ENCODE data around the gene CHMP4B.

GRCh38 chr20:33791540-33791939, 19.6 kb upstream of the CHMP4B start:
- TF ChIP-seq, protein P1, sequence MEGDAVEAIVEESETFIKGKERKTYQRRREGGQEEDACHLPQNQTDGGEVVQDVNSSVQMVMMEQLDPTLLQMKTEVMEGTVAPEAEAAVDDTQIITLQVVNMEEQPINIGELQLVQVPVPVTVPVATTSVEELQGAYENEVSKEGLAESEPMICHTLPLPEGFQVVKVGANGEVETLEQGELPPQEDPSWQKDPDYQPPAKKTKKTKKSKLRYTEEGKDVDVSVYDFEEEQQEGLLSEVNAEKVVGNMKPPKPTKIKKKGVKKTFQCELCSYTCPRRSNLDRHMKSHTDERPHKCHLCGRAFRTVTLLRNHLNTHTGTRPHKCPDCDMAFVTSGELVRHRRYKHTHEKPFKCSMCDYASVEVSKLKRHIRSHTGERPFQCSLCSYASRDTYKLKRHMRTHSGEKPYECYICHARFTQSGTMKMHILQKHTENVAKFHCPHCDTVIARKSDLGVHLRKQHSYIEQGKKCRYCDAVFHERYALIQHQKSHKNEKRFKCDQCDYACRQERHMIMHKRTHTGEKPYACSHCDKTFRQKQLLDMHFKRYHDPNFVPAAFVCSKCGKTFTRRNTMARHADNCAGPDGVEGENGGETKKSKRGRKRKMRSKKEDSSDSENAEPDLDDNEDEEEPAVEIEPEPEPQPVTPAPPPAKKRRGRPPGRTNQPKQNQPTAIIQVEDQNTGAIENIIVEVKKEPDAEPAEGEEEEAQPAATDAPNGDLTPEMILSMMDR (IDR thresholded peaks at IDR 0.05; ENCODE audit: low read depth, low read length, poor library complexity, severe bottlenecking) = no peak
- no peak for TF ChIP-seq EZH2phosphoT487 (IDR thresholded peaks at IDR 0.05; ENCODE audit: borderline replicate concordance, low read length)
